SKM-1 (cell line): ENCODE results near the gene STK25.
"Not testable (repeated sequence)": the region's sequence is repeated elsewhere in the genome, so short reads cannot be mapped to it uniquely, and the experiment has no call there.

ENCODE experiments used
- DNase-seq: peaks from one replicate; lab custom pipeline; 2025; ENCODE audit not compliant: unreplicated experiment; lab: John Stamatoyannopoulos, UW

The STK25 gene

DNA sequence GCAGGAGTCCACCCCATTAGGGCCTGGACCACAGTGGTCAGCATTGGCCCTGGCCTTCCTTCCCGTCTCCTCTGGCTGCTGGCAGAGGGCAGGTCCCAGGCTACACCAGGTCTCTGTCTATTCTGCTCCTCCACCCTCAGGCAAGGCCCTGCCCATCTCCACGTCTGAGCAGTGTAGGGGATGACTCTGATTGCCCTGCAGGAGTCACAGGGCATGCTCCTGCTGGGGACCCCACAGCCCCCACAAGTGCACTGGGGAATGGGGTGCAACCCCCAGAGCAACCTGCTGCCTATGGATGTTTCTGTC lies 40.0 kb downstream of the STK25 start:
- DNase-seq, result no peak

DNA sequence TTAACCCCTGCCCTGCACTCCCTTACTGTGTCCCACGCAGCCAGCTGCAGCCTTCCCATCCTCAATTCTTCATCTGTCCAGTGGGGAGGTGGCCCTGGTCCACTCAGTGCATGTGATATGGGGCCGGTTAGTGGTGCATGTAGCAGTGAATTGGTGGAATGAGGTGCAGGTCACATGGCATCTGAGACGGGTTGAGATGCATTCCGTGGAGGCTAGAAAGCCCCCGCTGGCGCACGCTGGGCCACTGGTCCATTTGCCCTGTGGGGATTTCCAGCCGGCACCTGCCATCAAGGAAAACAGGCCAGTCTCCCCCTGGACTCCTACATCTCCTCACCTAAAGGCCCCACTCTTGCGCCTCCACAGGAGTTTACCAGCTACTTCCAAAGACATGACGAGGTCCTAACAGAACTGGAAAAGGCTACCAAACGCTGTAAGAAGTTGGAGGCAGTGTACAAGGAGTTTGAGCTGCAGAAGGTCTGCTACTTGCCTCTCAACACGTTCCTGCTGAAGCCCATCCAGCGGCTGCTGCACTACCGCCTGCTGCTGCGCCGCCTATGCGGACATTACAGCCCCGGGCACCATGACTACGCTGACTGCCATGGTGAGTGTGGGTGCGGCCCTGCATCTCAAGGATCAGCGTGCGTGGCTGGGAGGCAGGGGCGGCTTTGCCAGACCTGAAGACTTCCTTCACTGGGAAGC lies 40.5 kb downstream of the STK25 start:
- no peak for DNase-seq

DNA sequence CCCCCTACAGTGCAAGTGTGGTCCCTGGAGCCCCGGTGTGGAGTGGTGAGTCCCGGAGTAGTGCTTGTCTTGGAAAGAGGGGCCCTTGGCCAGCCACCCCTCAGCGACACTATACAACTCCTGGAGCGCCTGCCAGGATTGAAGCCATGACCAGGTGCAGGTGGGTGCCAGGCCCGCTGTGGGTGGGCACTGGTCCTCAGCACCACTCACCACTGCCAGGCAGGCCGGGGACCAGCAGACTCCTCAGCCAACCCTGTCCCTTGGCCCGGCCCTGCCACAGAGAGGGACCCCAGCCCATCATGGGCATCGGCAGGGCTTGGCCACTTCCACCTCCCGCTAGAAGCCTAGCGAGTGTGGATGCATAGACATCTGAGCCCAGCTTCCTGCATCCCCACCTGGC lies 42.2 kb downstream of the STK25 start:
- no peak for DNase-seq

DNA sequence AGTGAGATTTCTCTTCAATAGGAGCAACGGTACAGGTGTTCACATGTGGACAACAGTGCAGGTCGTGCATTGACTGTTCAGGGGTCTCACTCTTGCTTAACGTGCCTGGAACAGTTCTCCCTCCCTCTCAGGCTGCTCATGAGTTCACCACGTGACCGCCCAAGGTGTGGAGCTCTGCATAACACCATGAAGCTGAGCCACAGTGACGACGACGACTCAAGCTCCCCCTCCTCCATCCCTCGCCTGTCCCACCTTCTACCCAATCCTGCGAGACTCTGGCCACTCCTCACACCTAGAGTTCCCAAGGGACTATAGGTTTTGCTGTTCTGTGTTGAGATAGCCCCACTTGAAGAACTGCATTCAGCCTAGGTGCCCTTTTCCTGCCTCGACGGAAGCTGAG lies 42.8 kb downstream of the STK25 start:
- no peak for DNase-seq

DNA sequence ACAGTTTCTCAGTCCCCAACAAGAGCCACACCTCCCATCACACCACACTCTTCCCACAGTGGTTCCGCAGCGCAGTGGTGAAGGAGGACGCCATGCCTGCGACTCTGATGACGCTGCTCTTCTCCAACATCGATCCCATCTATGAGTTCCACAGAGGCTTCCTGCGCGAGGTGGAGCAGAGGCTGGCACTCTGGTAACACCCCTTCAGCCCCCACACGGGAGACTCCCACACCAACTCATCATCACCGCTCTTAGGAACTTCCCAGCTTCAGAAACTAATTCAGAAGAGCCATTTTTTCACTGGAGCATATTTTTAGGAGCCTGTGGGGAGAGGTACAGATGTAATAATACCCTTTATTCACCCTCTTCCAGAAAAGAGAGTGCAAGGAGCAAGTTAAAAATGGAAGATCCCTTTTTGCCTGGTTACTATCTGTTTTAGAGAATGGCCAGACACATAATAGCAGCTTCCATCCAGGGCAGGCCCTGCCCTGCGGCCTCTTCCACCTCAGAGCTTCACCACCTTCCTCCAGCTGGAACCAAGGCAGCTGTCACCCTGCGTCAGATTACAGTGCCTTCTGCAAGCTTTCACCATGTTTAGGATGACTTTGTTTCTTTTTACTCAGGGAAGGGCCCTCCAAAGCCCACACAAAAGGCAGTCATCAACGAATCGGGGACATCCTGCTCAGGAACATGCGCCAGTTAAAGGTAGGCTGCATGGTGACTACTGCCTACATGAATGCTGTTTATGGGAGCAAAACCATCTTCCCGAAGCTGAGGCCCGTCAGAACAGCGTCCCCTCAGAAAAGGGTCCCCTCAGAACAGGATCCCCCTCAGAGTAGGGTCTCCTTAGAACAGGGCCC lies 44.9 kb downstream of the STK25 start:
- no peak for DNase-seq

DNA sequence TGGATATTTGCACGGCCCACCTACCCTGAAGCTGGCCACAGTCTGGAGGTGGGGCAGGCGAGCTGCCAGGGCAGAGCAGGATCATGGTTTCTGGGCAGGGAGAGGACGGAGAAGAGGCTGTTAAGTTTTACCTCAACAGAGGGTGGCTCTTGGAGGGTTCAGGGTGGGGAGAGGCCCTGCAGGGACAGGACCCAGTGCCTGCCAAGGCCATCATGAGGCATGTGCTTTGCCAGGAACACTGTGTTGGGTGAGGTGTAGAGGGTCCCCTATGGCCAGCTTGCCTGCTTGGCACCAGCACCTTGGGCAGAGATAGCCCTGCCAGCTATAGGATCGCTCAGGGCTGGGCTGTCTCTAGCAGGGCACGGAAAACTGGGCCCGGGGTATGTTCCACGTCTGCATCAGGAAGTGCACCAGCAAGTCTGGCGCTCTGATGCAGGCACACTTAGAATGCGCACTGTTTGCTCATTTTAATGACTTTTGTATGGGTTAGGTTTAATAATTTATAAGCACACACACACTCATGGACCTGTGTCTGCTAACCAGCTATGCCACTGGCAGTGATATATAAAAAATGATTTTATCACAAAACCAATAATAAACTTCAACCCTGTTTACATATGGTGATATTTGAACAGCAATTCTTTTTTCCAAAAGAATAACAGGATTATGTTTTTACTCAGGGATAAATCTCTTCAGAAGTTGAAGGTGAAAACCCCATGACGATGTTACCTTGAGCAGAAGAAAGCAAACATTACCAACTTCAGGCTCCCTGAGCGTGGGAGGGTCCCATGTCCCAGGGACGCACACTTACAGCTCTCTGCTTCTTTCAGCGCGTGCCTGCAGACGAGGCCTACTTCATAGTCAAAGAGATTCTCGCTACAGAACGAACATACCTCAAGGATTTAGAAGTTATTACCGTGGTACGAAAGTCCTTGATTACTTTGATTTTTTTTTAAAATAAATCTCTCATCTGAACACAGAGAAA lies 46.4 kb downstream of the STK25 start:
- DNase-seq, result no peak

DNA sequence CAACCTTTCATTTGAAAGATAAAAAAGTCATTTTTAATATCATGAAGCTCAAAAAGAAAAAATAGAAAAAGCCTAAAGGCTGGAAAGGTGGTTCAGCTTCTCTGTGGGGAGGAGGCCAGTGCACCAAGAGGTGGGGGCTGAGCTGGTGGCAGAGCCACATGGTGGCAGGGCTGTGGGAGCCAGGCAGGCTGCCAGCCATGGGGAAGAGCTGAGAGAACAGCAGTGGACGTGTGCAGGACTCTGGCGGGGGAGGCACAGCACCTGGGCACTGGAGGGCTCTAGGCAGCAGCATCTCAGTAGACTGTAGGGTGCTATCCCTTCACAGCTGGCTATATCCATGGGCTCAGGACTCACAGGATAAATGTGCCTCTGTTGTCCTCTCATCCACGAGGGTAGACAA lies 47.8 kb downstream of the STK25 start:
- no peak for DNase-seq

DNA sequence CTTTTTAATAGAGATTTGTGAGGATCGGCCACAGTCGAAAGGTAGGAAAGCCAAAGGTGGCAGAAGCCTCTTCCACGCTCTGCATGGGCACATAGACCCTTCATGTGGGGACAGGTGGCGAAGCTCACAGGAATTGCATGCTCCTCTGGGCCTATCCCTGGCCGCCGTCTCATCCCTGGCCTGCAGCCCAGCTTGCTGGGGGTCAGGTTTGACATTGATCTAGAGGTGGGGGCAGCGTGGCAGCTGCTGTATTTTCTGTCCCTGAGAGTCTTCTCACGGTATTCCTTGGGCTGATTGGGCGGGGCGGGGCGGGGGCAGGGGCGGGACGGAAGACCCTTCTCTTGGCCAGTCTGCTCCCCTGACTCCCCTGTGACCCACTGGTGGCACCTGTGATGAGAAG lies 48.9 kb downstream of the STK25 start:
- no peak for DNase-seq

DNA sequence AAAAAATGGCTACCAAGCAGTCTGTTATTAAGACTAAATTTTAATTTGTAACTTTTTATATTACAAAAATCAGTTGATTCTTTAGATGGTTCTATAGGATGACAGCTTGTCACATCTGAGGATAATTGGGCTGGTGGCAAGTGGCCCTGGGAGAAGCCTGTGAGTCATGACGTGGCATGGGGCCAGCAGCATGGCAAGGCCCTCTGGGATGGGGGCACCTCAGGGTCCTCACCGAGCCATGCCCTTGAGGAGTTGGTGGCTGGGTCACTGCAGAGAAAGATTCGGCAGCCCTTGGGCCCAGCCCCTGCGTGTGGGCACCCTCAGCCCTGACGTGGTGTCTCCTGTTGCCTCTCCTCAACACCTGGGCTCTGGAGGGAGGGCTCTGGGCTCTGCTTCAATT lies 49.7 kb downstream of the STK25 start:
- no peak for DNase-seq

DNA sequence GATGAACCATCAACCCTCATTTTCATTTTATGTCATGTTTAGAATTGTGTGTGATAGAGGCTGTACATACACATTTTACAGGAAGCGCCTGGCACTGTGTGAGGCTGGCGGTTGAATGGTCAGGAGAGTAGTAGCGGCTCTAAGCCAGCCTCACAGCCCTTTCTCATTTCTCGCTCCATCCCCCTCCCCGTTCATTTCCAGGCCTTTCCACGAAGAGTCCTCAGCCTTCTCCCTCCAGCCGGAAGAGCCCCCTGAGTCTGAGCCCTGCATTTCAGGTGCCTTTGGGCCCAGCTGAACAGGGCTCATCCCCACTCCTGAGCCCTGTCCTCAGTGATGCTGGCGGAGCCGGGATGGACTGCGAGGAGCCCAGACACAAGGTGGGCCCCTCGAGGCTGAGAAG lies 51.8 kb downstream of the STK25 start:
- no peak for DNase-seq

DNA sequence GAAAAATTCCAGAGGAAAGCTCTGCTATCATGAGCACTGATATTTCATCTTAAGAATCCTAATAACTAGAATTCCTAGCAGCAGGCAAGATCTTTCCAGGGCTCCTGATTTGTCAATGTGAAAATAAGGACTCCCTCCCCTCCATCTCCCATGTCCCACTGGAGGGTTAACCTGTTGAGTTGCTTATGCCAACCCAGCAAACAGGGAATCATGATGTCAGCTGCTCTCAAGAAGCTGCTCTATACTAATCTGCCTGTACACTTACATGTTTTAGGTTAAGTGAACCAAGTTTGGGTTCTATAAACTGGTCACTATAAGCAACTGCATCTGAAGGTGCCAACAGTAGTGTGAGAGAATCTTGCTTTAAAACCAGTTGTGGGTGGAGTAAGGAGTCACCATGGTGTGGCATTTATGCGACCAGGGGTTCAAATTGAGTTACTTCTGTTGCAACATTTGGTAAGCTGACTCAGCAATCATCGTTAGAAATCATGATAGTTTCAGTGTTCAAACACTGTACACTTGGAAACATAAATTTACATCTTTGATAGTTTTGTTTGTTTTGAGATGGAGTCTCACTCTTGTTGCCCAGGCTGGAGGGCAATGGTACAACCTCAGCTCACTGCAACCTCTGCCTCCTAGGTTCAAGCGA lies 53.4 kb downstream of the STK25 start:
- DNase-seq, result no peak

DNA sequence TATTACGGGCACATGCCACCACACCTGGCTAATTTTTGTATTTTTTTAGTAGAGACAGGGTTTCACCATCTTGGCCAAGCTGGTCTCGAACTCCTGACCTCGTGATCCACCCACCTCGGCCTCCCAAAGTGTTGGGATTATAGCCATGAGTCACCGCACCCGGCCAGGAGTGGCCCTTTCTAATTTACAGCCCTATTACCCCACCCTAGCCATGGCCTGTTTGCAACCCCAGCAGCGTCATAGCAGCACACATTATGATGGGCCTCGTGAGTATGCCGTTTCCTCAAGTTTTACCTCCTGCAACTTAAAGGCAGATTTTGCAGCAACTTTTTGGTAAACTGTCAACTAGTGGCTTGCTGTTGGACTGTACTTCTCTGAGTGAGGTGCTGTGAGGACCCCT lies 54.5 kb downstream of the STK25 start:
- DNase-seq, result peak; percentile 33

DNA sequence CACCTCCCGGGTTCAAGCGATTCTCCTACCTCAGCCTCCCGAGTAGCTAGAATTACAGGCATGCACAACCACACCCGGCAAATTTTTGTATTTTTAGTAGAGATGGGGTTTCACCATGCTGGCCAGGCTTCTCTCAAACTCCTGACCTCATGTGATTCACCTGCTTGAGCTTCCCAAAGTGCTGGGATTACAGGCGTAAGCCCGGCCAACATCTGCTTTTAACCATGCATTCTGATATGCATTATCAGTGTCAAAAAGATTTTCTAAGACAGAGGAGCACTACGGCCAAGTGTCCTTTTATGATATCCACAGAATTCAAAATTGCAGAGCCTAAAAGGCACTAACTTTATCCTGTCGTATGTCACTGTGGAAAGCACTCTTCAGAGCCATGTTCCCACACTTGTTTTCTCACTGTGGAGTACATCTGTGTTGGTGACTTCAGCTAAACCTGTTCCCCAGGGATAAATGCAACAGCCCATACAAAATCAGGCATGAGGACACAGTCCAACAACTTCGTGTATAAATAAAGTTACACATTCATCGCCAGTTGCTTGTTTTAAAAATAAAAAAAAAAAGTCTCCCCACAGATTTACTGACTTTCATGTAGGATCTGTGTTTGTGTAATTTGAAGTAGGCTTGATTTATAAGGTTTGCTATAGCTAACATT lies 56.4 kb downstream of the STK25 start:
- DNase-seq, result no peak

DNA sequence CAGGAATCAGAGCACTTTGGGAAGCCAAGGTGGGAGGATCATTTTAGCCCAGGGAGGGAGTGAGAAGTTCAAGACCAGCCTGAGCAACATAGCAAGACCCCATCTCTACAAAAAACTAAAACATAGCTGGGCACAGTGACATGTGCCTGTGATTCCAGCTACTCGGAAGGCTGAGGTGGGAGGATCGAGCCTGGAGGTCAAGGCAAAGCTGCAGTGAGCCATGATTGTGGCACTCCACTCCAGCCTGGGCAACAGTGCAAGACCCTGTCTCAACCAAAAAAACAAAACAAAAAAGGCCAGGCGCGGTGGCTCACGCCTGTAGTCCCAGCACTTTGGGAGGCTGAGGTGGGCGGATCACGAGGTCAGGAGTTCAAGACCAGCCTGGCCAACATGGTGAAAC lies 58.3 kb downstream of the STK25 start:
- not testable (repeated sequence) for DNase-seq

DNA sequence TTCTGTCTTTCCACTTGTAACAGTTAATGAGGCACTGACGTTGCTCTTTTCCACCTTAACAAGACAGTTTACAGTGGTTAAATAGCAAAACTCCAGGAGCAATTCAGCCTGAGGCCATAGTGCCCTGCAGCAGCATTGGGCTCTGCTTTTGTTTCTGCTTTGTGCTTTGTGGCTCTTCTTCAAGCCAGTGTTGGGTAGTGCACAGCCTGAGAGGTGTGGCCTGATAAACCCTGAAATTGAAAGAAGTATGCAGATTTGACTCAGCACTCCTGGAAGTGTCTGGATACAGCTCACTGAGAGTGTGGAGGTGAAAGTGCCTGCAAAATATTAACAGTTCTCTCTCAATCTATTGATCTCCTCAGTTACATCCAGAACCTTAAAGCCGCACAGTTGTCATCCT lies 63.0 kb downstream of the STK25 start:
- DNase-seq, result no peak

DNA sequence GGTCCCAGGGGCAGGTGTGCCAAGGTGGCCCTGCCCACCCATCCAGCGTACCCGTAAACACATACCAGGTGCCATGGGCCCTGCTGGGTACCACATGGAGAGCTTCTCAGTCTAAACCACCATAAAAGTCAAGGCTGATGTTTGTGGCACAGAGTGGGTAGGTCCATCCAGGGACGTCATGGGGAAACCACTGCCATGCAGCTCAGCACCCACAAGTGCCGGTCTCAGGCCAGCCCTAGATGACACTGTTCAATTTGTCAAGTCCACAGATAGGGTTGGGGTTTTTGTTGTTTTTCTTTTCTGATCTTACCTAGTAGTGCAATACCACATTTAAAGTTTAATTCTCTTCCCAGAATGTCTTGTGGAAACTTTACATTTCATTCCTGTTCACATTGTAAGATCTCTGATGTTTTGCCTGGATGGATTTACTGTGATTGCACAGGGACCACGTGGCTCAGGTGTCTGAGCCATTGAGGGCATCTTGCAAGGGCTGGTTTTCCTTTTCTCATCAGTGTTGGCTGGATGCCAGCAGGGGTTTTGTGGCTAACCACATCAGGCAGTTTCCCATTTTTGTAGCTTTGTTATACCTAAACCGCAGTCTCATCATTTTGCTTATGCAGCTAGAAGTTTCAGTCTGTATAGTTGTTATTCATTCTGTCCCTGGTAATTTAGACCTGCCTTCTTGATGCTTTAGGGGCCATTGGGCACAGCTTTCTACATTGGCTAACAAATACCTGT lies 64.7 kb downstream of the STK25 start:
- DNase-seq, result peak; percentile 41
